Activated CD4-positive, alpha-beta T cell treated with anti-CD3 and anti-CD28 coated beads for 24 hours (primary cell): Measurements from ENCODE around the gene OTUD1.
A peak's percentile ranks its signal among the peaks of the same experiment; 100 is the strongest.
"Not testable (repeated sequence)": the region's sequence is repeated elsewhere in the genome, so short reads cannot be mapped to it uniquely, and the experiment has no call there.

Source experiments
- DNase-seq, 2 donors: peaks; one replicate each; pipeline ENCODE4 v3.0.0-alpha.2; 2020; ENCODE audit warnings: low read depth in 2 of 2

Gene OTUD1

GRCh38 chr10:23438547-23439451 is at the start of gene OTUD1:
TSS of gene OTUD1 (plus strand) at chr10:23439075. CDS start at chr10:23439458, 383 bp downstream.
- DNase-seq, result peak; percentile 91 to 92

GRCh38 chr10:23390408-23390807 is 48.5 kb upstream of the OTUD1 start:
- not testable (repeated sequence) for DNase-seq

GRCh38 chr10:23390809-23391208 is 48.1 kb upstream of the OTUD1 start:
- DNase-seq, result no peak

GRCh38 chr10:23391821-23392220 is 47.1 kb upstream of the OTUD1 start:
- no peak for DNase-seq

- no peak for DNase-seq
Measured at GRCh38 chr10:23395017-23395416, 43.9 kb upstream of the OTUD1 start.

GRCh38 chr10:23396695-23397094 is 42.2 kb upstream of the OTUD1 start:
- DNase-seq, result no peak

- DNase-seq, result no peak
Measured at GRCh38 chr10:23399701-23400144, 39.2 kb upstream of the OTUD1 start.

- DNase-seq, result no peak
Measured at GRCh38 chr10:23402856-23403255, 36.0 kb upstream of the OTUD1 start.

GRCh38 chr10:23403278-23403677 is 35.6 kb upstream of the OTUD1 start:
- DNase-seq, result no peak

GRCh38 chr10:23403719-23404118 is 35.2 kb upstream of the OTUD1 start:
- no peak for DNase-seq

- DNase-seq, result no peak
Measured at GRCh38 chr10:23404461-23404980, 34.4 kb upstream of the OTUD1 start.

GRCh38 chr10:23405540-23405939 is 33.3 kb upstream of the OTUD1 start:
- no peak for DNase-seq

- DNase-seq, result no peak
Measured at GRCh38 chr10:23406409-23406808, 32.5 kb upstream of the OTUD1 start.

- DNase-seq, result no peak
Measured at GRCh38 chr10:23408330-23408976, 30.4 kb upstream of the OTUD1 start.

GRCh38 chr10:23412223-23412622 is 26.7 kb upstream of the OTUD1 start:
- no peak for DNase-seq

GRCh38 chr10:23413629-23414089 is 25.2 kb upstream of the OTUD1 start:
- DNase-seq, result no peak

GRCh38 chr10:23414658-23415057 is 24.2 kb upstream of the OTUD1 start:
- DNase-seq, result no peak

GRCh38 chr10:23417254-23417653 is 21.6 kb upstream of the OTUD1 start:
- DNase-seq, result no peak

- no peak for DNase-seq
Measured at GRCh38 chr10:23418051-23418681, 20.7 kb upstream of the OTUD1 start.

- no peak for DNase-seq
Measured at GRCh38 chr10:23419201-23419600, 19.7 kb upstream of the OTUD1 start.

- DNase-seq, result no peak
Measured at GRCh38 chr10:23419655-23420329, 19.1 kb upstream of the OTUD1 start.

- no peak for DNase-seq
Measured at GRCh38 chr10:23421397-23421796, 17.5 kb upstream of the OTUD1 start.
